ENCODE data around the gene MARCOL.

DNA sequence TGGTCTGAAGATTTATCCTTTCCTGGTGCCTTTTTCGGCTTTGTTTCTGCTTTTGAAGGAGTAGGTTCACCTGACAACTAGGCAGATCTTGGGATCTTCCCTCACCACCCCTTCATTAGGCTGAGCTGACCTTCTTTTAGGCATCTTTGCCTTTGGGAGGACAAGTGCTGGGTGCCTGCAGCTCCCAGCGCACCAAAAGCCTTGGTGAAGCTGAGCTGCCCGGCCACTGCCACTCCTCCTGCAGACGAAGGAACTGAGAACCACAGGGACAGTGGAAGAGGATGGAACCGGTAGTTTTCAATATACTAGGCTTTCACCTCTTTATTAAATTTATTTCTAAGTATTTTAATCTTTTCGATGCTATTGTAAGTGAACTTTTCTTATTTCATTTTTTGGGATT lies 16.8 kb upstream of the MARCOL start:
- TF ChIP-seq NRF1 (IDR thresholded peaks at IDR 0.05; ENCODE audit: low read depth, low read length) = no peak
- TF ChIP-seq RAD21 (IDR thresholded peaks at IDR 0.05; ENCODE audit: low read length) = no peak
- TF ChIP-seq, protein P1, sequence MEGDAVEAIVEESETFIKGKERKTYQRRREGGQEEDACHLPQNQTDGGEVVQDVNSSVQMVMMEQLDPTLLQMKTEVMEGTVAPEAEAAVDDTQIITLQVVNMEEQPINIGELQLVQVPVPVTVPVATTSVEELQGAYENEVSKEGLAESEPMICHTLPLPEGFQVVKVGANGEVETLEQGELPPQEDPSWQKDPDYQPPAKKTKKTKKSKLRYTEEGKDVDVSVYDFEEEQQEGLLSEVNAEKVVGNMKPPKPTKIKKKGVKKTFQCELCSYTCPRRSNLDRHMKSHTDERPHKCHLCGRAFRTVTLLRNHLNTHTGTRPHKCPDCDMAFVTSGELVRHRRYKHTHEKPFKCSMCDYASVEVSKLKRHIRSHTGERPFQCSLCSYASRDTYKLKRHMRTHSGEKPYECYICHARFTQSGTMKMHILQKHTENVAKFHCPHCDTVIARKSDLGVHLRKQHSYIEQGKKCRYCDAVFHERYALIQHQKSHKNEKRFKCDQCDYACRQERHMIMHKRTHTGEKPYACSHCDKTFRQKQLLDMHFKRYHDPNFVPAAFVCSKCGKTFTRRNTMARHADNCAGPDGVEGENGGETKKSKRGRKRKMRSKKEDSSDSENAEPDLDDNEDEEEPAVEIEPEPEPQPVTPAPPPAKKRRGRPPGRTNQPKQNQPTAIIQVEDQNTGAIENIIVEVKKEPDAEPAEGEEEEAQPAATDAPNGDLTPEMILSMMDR (IDR thresholded peaks at IDR 0.05) = no peak
- TF ChIP-seq, protein P2, sequence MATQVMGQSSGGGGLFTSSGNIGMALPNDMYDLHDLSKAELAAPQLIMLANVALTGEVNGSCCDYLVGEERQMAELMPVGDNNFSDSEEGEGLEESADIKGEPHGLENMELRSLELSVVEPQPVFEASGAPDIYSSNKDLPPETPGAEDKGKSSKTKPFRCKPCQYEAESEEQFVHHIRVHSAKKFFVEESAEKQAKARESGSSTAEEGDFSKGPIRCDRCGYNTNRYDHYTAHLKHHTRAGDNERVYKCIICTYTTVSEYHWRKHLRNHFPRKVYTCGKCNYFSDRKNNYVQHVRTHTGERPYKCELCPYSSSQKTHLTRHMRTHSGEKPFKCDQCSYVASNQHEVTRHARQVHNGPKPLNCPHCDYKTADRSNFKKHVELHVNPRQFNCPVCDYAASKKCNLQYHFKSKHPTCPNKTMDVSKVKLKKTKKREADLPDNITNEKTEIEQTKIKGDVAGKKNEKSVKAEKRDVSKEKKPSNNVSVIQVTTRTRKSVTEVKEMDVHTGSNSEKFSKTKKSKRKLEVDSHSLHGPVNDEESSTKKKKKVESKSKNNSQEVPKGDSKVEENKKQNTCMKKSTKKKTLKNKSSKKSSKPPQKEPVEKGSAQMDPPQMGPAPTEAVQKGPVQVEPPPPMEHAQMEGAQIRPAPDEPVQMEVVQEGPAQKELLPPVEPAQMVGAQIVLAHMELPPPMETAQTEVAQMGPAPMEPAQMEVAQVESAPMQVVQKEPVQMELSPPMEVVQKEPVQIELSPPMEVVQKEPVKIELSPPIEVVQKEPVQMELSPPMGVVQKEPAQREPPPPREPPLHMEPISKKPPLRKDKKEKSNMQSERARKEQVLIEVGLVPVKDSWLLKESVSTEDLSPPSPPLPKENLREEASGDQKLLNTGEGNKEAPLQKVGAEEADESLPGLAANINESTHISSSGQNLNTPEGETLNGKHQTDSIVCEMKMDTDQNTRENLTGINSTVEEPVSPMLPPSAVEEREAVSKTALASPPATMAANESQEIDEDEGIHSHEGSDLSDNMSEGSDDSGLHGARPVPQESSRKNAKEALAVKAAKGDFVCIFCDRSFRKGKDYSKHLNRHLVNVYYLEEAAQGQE (IDR thresholded peaks at IDR 0.05; ENCODE audit: low read depth, low read length) = no peak
- TF ChIP-seq POLR2AphosphoS5 (IDR thresholded peaks at IDR 0.05; ENCODE audit: low read depth, low read length) = no peak
- TF ChIP-seq, protein P3, sequence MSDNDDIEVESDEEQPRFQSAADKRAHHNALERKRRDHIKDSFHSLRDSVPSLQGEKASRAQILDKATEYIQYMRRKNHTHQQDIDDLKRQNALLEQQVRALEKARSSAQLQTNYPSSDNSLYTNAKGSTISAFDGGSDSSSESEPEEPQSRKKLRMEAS (IDR thresholded peaks at IDR 0.05; ENCODE audit: low read depth) = no peak
- TF ChIP-seq GABPA (IDR thresholded peaks at IDR 0.05; ENCODE audit: low read depth) = no peak
- TF ChIP-seq YY1 (IDR thresholded peaks at IDR 0.05; ENCODE audit: low read depth) = no peak
- TF ChIP-seq SIN3A (IDR thresholded peaks at IDR 0.05; ENCODE audit: borderline replicate concordance, low read depth, low read length) = no peak
- no peak for TF ChIP-seq RCOR1 (IDR thresholded peaks at IDR 0.05; ENCODE audit: low read length)
- no peak for TF ChIP-seq FOXM1 (IDR thresholded peaks at IDR 0.05; ENCODE audit: low read depth)
- no peak for TF ChIP-seq FOSL2 (IDR thresholded peaks at IDR 0.05; ENCODE audit: borderline replicate concordance, low read depth)
- TF ChIP-seq, protein P4, sequence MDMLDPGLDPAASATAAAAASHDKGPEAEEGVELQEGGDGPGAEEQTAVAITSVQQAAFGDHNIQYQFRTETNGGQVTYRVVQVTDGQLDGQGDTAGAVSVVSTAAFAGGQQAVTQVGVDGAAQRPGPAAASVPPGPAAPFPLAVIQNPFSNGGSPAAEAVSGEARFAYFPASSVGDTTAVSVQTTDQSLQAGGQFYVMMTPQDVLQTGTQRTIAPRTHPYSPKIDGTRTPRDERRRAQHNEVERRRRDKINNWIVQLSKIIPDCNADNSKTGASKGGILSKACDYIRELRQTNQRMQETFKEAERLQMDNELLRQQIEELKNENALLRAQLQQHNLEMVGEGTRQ (IDR thresholded peaks at IDR 0.05; ENCODE audit: borderline replicate concordance, low read depth, low read length) = no peak
- no peak for TF ChIP-seq EP300 (IDR thresholded peaks at IDR 0.05; ENCODE audit: borderline replicate concordance in 1 of 2, low read depth in 1 of 2, low read length in 1 of 2)
